ENCODE measurements around the gene SUCLG2.

- no peak for TF ChIP-seq EZH2 (IDR thresholded peaks at IDR 0.05; ENCODE audit: insufficient read depth, poor library complexity, severe bottlenecking)
- TF ChIP-seq EZH2phosphoT487 (IDR thresholded peaks at IDR 0.05; ENCODE audit: insufficient read depth, low read depth) = no peak
Observed at GRCh38 chr3:67531181-67532101, 123.0 kb downstream of the SUCLG2 start.
